HUES6 (cell line): ENCODE data around the gene SRSF2.
"Not testable (repeated sequence)": the region's sequence is repeated elsewhere in the genome, so short reads cannot be mapped to it uniquely, and the experiment has no call there.

ENCODE experiments used
- H3K27ac ChIP-seq: 2 replicates; pipeline ENCODE4 v1.7.0; 2013; ENCODE audit warnings: low read depth, mild to moderate bottlenecking, low read length, inconsistent platforms
- H3K27me3 ChIP-seq: 2 replicates; pipeline ENCODE4 v1.6.1; 2013; ENCODE audit warnings: low read length; ENCODE audit not compliant: control insufficient read depth, insufficient read depth
- H3K36me3 ChIP-seq: 2 replicates; pipeline ENCODE4 v1.6.1; 2013; ENCODE audit warnings: low read length; ENCODE audit not compliant: control insufficient read depth, insufficient read depth
- H3K4me1 ChIP-seq: 2 replicates; pipeline ENCODE4 v1.6.1; 2013; ENCODE audit warnings: low read length; ENCODE audit not compliant: control insufficient read depth, insufficient read depth
- H3K4me3 ChIP-seq: 2 replicates; pipeline ENCODE4 v1.5.1; 2013; ENCODE audit warnings: low read depth, low read length
- H3K9ac ChIP-seq: one replicate; pipeline ENCODE4 v1.6.1; 2013; ENCODE audit warnings: mild to moderate bottlenecking, low read length
- H3K9me3 ChIP-seq: 2 replicates; pipeline ENCODE4 v1.6.1; 2013; ENCODE audit warnings: low read depth, low read length; ENCODE audit not compliant: control insufficient read depth, insufficient read depth

The SRSF2 gene

DNA sequence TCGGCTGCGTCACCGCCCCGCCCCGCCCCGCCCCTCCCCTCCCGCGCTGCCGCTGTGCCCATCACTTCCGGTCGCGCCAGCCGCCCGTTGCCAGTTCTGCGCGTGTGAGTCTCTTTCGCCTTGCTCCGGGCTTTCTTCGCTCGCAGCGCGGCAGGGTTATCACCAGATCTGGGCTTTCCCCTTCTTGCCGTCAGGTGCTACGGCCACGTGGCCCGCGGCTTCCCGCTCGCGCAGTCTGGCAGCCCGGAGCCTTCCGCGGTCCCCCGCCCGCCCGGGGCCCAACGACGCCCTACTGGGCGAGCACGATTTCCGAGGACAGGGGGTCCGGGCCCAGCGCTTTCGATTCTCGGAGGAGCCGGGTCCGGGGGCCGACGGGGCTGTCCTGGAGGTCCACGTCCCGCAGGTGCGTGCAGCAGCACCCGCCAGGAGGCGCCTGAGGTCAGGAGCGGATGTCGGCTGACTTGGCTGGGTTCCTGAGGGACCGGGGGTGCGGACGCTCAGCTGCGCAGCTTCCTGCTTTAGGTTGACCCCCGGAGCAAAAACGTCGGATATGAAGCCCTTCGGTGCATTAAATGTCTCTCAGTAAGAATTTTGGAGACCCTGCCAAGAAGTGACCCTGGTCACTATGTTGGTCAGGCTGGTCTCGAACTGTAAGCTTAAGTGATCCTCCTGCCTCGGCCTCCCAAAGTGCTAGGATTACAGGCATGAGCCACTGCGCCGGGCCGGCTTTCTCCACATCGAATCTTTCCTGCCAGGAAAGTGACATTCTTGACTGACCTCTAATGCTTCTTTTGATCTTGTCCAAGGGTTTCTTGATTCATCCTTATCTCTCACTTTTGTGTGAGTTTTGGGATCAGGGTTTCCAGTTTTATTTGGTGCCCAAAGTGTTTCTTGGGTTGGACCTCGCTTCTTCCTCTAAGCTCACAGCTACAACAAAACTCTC is 10.1 kb downstream of the SRSF2 start, which contains the start of gene METTL23:
Gene METTL23 (plus strand): TSS at position 64 of the 943 bp plus-strand sequence. CDS start 2,872 bp downstream, outside the sequence.
- H3K4me1 ChIP-seq, result peaks cover 11% of the 10 kb centered on the region
- peak within 1 kb of the TSS; percentile 99 for H3K27ac ChIP-seq
- H3K36me3 ChIP-seq, result peaks cover 43% of the 10 kb centered on the region

DNA sequence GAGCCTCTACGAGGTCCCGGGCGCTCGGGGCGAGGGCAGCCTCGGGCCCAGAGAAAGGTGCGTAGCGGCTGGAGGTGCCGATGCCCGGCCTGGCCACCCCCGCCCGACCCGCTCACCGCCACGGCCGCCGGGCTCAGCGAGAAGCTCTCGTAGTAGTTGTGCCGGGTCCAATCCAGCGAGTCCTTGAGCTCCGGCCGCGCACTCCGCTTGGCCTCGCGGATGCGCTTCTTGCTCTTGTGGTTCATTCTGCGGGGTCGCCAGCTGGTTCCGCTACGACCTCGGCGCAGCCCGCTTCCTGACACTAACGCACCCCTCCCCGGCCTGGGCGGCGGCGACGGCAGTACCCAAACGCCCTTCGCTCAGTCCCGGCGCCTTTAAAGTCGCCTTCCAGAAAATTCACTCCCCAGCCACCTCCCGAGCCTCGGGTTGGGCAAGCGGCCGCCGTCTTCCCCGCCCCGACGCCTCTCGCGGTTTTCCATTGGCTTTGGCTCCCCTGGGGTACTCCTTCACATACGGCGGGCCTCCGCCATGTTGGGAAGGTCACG is 10.8 kb downstream of the SRSF2 start, which contains the start of gene JMJD6:
Gene JMJD6 (minus strand): TSS at position 376 of the 545 bp plus-strand sequence. CDS start 131 bp downstream, at position 245.
- Histone ChIP-seq H3K4me3 (peak within 1 kb of the TSS; percentile 96), H3K4me1 (peaks cover 11% of the 10 kb centered on the region), H3K27me3 (no peaks in the 10 kb centered on the region), H3K36me3 (peaks cover 43% of the 10 kb centered on the region), H3K9ac (peak within 1 kb of the TSS; percentile 90), H3K27ac (peak within 1 kb of the TSS; percentile 99), H3K9me3 (no peaks in the 10 kb centered on the region)

More for the DNA sequence above, 10.1 kb downstream of the SRSF2 start, which contains the start of gene METTL23:
- no peaks in the 10 kb centered on the region for H3K9me3 ChIP-seq
- no peaks in the 10 kb centered on the region for H3K27me3 ChIP-seq
- peak within 1 kb of the TSS; percentile 90 for H3K9ac ChIP-seq
- H3K4me3 ChIP-seq, result peak within 1 kb of the TSS; percentile 96

DNA sequence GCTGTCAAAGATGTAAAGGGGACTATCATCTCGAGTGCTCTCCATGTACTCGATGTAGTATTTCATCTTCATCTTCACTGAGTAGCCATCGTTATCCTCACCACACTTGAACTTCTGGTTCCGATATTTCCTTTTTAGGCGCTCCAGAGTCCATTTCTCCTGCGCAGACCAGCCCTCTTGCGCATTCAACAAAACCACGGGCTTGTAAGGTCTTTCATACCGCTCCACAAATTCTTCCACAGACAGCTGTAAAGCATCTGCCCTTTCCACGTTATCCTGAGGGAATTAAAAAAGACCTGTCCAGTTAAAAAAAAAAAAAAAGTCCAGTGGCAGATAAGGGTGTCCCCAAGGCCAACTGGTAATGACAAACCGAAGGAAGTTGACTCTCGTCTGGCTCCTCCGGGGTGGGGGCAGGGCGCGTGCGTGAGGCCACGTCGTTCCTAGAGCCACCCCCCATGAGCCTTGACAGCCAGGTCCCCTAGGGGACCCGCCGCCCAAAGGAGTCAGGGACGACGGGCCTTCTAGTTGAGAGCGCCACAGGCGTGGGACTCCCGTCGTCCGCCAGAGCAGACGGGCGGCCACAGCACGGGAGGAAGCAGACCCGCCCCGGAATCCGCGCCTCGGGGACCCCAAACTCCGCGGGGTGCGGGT is 11.4 kb downstream of the SRSF2 start:
- Histone ChIP-seq H3K27ac (peak overlapping the region; percentile 80), H3K4me1 (peaks cover 11% of the 10 kb centered on the region), H3K9me3 (no peaks in the 10 kb centered on the region), H3K9ac (peak overlapping the region; percentile 86), H3K4me3 (peak overlapping the region; percentile 96), H3K36me3 (peaks cover 46% of the 10 kb centered on the region), H3K27me3 (no peaks in the 10 kb centered on the region)

DNA sequence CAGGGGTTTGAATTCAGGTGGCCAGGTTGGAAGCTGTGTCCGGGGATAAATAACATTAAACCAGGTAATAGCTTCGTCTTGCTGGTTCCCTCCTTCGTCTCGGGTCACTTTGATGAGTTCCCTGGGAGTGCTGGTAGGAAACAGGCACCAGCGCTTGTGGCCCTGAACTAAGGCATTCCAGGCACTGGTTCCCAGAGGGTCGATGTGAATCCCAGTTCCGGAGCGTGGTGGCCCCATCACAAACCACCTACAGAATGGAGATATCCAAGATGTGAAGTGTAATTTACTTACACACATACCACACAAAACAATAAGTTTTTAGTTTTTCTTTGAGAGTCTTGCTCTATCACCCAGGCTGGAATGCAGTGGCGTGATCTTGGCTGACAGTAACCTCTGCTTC is 13.3 kb downstream of the SRSF2 start:
- H3K36me3 ChIP-seq, result peaks cover 53% of the 10 kb centered on the region
- H3K4me3 ChIP-seq, result no peak overlapping the region
- peaks cover 11% of the 10 kb centered on the region for H3K4me1 ChIP-seq
- H3K9me3 ChIP-seq, result no peaks in the 10 kb centered on the region
- no peak overlapping the region for H3K27ac ChIP-seq
- H3K27me3 ChIP-seq, result no peaks in the 10 kb centered on the region
- no peak overlapping the region for H3K9ac ChIP-seq

DNA sequence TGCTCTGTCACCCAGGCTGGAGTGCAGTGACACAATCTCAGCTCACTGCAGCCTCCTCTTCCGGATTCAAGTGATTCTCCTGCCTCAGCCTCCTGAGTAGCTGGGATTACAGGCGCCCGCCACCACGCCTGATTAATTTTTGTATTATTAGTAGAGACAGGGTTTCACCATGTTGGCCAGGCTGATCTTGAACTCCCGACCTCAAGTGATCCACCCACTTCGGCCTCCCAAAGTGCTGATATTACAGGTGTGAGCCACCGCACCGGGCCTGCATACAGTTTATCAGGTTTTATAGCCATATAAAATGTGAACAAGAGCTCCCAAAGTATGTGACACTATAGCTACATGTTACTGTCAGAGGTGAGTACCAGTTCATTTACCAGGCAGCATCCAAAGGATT is 14.2 kb downstream of the SRSF2 start:
- H3K27me3 ChIP-seq, H3K4me3 ChIP-seq, H3K27ac ChIP-seq, H3K9ac ChIP-seq, H3K9me3 ChIP-seq: not testable (repeated sequence)
- H3K36me3 ChIP-seq, result peaks cover 61% of the 10 kb centered on the region
- H3K4me1 ChIP-seq, result peaks cover 11% of the 10 kb centered on the region

DNA sequence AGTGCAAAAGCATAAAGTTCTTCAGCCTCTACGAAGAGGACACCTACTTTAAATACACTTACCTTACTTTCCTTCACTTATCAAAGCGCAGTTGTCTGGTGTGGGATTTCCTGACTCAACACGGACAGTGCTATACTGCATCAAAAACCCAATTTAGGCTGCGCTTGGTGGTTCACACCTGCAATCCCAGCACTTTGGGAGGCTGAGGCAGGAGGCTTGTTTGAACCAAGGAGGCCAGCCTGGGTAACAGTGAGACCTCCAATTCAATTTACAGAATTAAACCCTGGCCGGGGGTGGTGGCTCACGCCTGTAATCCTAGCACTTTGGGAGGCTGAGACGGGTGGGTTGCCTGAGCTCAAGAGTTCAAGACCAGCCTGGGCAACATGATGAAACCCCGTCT is 14.9 kb downstream of the SRSF2 start:
- no peak overlapping the region for H3K9ac ChIP-seq
- H3K27ac ChIP-seq, result no peak overlapping the region
- H3K4me3 ChIP-seq, result no peak overlapping the region
- H3K4me1 ChIP-seq, result peaks cover 4% of the 10 kb centered on the region
- H3K9me3 ChIP-seq, result no peaks in the 10 kb centered on the region
- no peaks in the 10 kb centered on the region for H3K27me3 ChIP-seq
- H3K36me3 ChIP-seq, result peaks cover 65% of the 10 kb centered on the region

DNA sequence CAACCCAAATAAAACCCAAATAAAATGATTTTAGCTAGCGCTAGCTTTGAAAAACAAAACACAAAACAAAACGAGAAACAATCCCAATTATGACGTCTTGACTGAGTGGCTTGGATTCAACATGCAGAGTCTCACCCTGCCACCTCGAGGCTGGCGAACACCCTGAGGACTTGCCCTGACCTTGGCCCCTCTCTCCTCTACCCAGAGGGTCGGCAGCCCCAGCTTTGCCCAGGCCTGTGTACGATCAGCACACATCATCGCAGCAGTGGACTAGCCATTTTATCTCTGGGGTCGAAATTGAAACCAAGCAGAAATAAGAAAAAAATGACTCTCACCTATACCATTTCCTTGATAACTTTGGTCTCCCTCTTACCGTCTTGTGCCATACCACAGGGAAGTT is 15.7 kb downstream of the SRSF2 start:
- Histone ChIP-seq H3K9ac (no peak overlapping the region), H3K9me3 (no peaks in the 10 kb centered on the region), H3K4me3 (no peak overlapping the region), H3K4me1 (peaks cover 4% of the 10 kb centered on the region), H3K36me3 (peaks cover 73% of the 10 kb centered on the region), H3K27ac (no peak overlapping the region), H3K27me3 (no peaks in the 10 kb centered on the region)

DNA sequence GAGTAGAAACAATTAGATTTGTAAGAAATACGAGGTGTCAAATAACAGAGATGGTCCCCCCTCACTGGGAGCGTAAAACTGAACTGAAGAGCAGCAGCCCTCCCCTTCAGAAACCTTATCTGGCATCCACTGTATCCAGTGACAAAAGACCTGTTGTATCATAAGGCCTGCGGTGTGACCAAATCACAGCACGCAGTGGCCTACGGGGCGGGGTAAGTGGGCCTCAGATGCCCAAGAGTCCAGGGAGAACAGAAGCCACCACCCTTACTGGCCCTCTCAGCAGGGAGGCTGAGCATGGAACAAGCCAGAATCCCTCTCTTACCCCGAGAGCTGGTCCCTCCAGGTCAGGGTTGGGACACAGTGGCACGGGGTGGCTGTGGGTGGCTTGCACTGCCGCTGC is 16.2 kb downstream of the SRSF2 start:
- no peaks in the 10 kb centered on the region for H3K27me3 ChIP-seq
- H3K27ac ChIP-seq, result no peak overlapping the region
- H3K9ac ChIP-seq, result no peak overlapping the region
- H3K36me3 ChIP-seq, result peaks cover 78% of the 10 kb centered on the region
- peaks cover 4% of the 10 kb centered on the region for H3K4me1 ChIP-seq
- no peak overlapping the region for H3K4me3 ChIP-seq
- no peaks in the 10 kb centered on the region for H3K9me3 ChIP-seq

DNA sequence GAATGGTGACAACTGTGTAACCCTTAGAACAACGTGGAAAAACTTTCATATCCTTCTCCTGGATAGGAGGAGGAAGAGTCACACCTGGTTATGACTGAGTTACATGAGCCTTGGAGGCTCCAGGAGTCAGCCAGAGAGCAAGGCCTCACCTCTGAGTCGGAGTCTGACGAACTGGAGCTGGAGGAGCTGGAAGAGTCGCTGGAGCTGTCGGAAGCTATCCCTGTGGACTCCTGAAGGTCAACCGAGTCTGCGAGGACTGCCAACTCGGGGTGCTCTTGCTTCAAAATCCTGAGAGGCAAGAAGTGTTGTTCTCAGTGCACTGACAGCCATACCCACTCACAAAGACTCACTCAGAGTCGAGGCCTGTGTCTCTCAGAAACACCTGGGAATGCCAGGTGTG is 16.9 kb downstream of the SRSF2 start:
- no peak overlapping the region for H3K4me3 ChIP-seq
- no peaks in the 10 kb centered on the region for H3K4me1 ChIP-seq
- peaks cover 86% of the 10 kb centered on the region for H3K36me3 ChIP-seq
- no peaks in the 10 kb centered on the region for H3K27me3 ChIP-seq
- H3K9ac ChIP-seq, result no peak overlapping the region
- H3K27ac ChIP-seq, result no peak overlapping the region
- H3K9me3 ChIP-seq, result no peaks in the 10 kb centered on the region

DNA sequence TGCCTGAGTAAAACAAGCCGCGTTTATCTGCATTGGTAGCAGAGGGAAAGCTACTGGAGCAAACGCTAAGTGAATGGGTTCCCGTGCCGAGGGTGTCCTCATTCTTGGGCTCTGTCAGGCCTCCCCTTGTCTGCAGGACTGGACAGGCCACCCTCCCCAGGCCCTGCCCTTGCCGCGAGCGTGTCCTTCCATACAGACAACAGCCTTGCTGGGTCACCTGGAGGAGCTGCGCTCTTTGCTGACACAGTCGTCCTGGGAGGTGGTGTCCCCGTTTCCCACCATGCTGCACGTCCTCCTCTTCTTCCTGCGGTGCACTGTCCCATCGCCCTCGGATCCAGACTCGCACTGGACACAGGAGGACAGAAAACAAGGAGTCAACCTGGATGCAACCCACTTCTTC is 18.6 kb downstream of the SRSF2 start:
- Histone ChIP-seq H3K27ac (no peak overlapping the region), H3K36me3 (peaks cover 78% of the 10 kb centered on the region), H3K9ac (no peak overlapping the region)

DNA sequence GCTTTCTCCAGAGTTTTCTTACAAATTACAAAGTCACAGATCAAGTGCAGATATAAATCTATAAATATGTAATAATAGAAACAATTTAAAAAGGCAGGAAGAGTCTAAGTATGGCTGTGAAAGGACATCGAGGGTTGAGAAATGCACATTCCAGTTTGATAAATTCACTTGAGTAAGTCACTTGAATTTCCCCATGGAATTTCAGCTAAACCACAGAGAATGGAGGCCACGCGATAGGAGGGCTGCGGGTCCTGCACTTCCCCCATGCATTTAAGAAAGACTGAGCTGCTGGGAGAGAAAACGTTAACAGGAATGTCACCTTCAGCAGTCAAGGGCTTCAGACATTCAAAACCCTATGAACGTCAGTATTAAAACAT is 20.3 kb downstream of the SRSF2 start:
- Histone ChIP-seq H3K9me3 (no peaks in the 10 kb centered on the region), H3K36me3 (peaks cover 67% of the 10 kb centered on the region), H3K9ac (no peak overlapping the region), H3K27me3 (no peaks in the 10 kb centered on the region), H3K4me1 (no peaks in the 10 kb centered on the region), H3K27ac (no peak overlapping the region), H3K4me3 (no peak overlapping the region)

More for the DNA sequence above, 18.6 kb downstream of the SRSF2 start:
- no peaks in the 10 kb centered on the region for H3K4me1 ChIP-seq
- no peak overlapping the region for H3K4me3 ChIP-seq
- no peaks in the 10 kb centered on the region for H3K27me3 ChIP-seq
- H3K9me3 ChIP-seq, result no peaks in the 10 kb centered on the region
